Measurements from ENCODE around the gene FAM241A. TPM values are rescaled to one million over a fixed set of nuclear protein-coding genes. Genes with fewer than 3 reads are reported as not detected.
"Not testable (repeated sequence)": the region's sequence is repeated elsewhere in the genome, so short reads cannot be mapped to it uniquely, and the experiment has no call there.

Gene FAM241A
- total RNA-seq, 2 donors from 2014 or later, result 3.2 to 7.5 TPM

DNA sequence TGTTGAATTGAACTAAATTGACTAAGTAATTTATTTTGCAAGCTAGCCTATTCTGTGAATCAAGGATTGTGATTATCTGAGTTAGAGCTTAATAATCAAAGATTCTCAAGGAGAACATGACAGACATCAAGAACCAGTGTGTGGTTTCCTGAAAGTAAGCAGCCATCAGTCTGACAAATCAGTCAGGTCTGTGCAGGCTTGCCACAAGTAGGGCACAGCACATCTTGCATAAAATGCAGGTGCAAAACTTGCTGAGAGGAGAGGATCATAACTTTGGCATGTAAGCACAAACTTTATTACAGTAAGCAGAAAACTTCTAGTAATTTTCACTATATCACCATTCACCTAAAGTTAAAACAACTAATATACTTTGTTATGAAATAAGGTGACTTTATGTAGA lies 22.5 kb downstream of the FAM241A start:
- H3K4me3 ChIP-seq, result no peak overlapping the region
- no peak overlapping the region for H3K27ac ChIP-seq
- H3K27me3 ChIP-seq (replicated peaks; ENCODE audit: insufficient read depth), result no peaks in the 10 kb centered on the region
- no peak for ATAC-seq (ENCODE audit: insufficient number of reproducible peaks, low FRiP score, low read depth)
- H3K36me3 ChIP-seq, result no peaks in the 10 kb centered on the region
- no peaks in the 10 kb centered on the region for H3K9me3 ChIP-seq
- DNase-seq (ENCODE audit: low spot score), result no peak
- H3K4me1 ChIP-seq (ENCODE audit: control insufficient read depth in 1 of 2, low read depth in 2 of 2), result no peaks in the 10 kb centered on the region
- TF ChIP-seq, protein P1, sequence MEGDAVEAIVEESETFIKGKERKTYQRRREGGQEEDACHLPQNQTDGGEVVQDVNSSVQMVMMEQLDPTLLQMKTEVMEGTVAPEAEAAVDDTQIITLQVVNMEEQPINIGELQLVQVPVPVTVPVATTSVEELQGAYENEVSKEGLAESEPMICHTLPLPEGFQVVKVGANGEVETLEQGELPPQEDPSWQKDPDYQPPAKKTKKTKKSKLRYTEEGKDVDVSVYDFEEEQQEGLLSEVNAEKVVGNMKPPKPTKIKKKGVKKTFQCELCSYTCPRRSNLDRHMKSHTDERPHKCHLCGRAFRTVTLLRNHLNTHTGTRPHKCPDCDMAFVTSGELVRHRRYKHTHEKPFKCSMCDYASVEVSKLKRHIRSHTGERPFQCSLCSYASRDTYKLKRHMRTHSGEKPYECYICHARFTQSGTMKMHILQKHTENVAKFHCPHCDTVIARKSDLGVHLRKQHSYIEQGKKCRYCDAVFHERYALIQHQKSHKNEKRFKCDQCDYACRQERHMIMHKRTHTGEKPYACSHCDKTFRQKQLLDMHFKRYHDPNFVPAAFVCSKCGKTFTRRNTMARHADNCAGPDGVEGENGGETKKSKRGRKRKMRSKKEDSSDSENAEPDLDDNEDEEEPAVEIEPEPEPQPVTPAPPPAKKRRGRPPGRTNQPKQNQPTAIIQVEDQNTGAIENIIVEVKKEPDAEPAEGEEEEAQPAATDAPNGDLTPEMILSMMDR (IDR thresholded peaks at IDR 0.05), result no peak

DNA sequence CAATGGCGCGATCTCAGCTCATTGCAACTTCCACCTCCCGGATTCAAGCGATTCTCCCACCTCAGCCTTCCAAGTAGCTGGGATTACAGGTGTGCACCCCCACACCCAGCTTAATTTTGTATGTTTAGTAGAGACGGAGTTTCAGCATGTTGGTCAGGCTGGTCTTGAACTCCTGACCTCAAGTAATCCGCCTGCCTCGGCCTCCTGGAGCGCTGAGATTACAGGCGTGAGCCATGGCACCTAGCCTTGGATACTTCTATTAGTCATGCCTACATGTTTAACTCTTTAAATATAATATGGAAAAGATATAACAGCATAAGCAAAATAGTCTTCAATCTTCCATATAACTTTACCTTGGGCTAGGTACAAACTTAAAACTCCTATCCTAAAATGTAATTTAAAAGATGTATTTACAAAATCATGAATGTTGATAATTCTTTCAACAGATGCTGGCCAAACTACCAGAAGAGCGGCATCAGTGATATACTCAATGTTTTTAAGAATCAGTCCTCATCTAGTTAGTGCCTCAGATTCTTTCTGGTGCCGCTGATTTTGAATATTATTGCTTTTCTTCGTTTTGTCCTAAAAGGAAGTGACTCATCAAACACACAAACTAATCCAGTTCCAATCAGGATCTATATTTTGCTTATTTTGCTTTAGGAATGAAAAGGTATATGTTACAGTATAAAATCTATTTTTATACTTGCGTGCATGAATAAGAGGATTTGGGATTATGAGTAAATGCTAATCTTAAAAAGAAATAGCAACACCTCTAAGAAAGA lies 23.7 kb downstream of the FAM241A start:
- Histone ChIP-seq H3K9me3 (no peaks in the 10 kb centered on the region), H3K4me3 (no peak overlapping the region), H3K4me1 (ENCODE audit: control insufficient read depth in 1 of 2, low read depth in 2 of 2) (no peaks in the 10 kb centered on the region), H3K27ac (no peak overlapping the region), H3K36me3 (no peaks in the 10 kb centered on the region), H3K27me3 (replicated peaks; ENCODE audit: insufficient read depth) (no peaks in the 10 kb centered on the region)
- TF ChIP-seq, protein P1 (IDR thresholded peaks at IDR 0.05), result no peak
- ATAC-seq (ENCODE audit: insufficient number of reproducible peaks, low FRiP score, low read depth) (no peak), DNase-seq (ENCODE audit: low spot score) (no peak)

- no peaks in the 10 kb centered on the region for H3K9me3 ChIP-seq
- ATAC-seq (ENCODE audit: insufficient number of reproducible peaks, low FRiP score, low read depth), result no peak
- no peak for DNase-seq (ENCODE audit: low spot score)
- TF ChIP-seq, protein P1 (IDR thresholded peaks at IDR 0.05), result no peak
- no peaks in the 10 kb centered on the region for H3K27me3 ChIP-seq (replicated peaks; ENCODE audit: insufficient read depth)
- H3K4me3 ChIP-seq, result no peak overlapping the region
- H3K36me3 ChIP-seq, result no peaks in the 10 kb centered on the region
- H3K27ac ChIP-seq, result no peak overlapping the region
- H3K4me1 ChIP-seq (ENCODE audit: control insufficient read depth in 1 of 2, low read depth in 2 of 2), result no peaks in the 10 kb centered on the region
Observed at GRCh38 chr4:112170451-112170993, 25.3 kb downstream of the FAM241A start.

DNA sequence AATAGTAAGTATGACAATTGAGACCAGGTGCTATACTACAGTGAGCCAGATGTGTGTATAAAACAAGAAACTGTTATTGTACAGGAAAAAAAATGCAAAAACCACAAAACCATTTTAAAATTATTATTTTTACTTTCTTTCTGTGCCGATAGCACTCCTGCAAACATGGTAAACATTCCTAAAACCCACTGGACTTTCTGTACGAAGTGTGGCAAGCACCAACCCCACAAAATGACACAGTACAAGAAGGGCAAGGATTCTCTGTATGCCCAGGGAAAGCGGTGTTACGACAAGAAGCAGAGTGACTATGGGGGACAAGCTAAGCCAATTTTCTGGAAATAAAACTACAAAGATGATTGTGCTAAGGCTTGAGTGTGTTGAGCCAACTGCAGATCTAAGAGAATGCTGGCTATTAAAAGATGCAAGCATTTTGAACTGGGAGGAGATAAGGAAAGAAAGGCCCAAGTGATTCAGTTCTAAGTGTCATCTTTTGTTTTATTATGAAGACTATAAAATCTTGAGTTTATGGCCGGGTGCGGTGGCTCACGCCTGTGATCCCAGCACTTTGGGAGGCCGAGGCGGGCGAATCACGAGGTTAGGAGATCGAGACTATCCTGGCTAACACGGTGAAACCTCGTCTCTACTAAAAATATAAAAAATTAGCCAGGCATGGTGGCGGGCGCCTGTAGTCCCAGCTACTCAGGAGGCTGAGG lies 26.0 kb downstream of the FAM241A start:
- H3K4me3 ChIP-seq; H3K27ac ChIP-seq; DNase-seq (ENCODE audit: low spot score); H3K27me3 ChIP-seq (replicated peaks; ENCODE audit: insufficient read depth); ATAC-seq (ENCODE audit: insufficient number of reproducible peaks, low FRiP score, low read depth); H3K36me3 ChIP-seq; H3K9me3 ChIP-seq; H3K4me1 ChIP-seq (ENCODE audit: control insufficient read depth in 1 of 2, low read depth in 2 of 2): not testable (repeated sequence)

DNA sequence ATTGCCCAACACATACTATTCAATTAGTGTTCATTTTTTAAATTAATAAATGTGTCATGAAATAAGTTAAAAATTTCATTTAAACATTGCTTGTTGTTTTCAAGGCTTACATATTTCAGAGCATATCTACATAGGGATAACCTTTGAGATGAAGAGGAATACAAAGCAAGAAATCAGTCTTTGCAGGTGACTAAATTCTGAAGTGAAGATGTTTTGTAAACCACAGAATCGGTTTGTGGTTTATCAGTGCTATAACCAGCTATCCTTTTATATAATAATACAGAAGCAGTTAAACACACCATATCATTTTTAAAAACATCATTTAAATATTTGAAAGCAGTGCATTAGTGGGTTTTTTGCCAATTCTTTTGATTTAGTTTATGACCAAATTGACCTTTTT lies 26.9 kb downstream of the FAM241A start:
- no peaks in the 10 kb centered on the region for H3K27me3 ChIP-seq (replicated peaks; ENCODE audit: insufficient read depth)
- no peak for ATAC-seq (ENCODE audit: insufficient number of reproducible peaks, low FRiP score, low read depth)
- H3K36me3 ChIP-seq, result no peaks in the 10 kb centered on the region
- TF ChIP-seq, protein P1 (IDR thresholded peaks at IDR 0.05), result no peak
- no peak overlapping the region for H3K4me3 ChIP-seq
- no peak overlapping the region for H3K27ac ChIP-seq
- no peaks in the 10 kb centered on the region for H3K4me1 ChIP-seq (ENCODE audit: control insufficient read depth in 1 of 2, low read depth in 2 of 2)
- no peaks in the 10 kb centered on the region for H3K9me3 ChIP-seq
- no peak for DNase-seq (ENCODE audit: low spot score)

Data from thoracic aorta (tissue), 2 donors.